DMS 273 treated with DMSO at 0.1 percent for 48 hours (cell line): ENCODE data around the gene WDR59.
"Not testable (repeated sequence)": the region's sequence is repeated elsewhere in the genome, so short reads cannot be mapped to it uniquely, and the experiment has no call there.

Source experiments
- DNase-seq: peaks from one replicate; lab custom pipeline; 2025; lab: John Stamatoyannopoulos, UW

The WDR59 gene, protein sequence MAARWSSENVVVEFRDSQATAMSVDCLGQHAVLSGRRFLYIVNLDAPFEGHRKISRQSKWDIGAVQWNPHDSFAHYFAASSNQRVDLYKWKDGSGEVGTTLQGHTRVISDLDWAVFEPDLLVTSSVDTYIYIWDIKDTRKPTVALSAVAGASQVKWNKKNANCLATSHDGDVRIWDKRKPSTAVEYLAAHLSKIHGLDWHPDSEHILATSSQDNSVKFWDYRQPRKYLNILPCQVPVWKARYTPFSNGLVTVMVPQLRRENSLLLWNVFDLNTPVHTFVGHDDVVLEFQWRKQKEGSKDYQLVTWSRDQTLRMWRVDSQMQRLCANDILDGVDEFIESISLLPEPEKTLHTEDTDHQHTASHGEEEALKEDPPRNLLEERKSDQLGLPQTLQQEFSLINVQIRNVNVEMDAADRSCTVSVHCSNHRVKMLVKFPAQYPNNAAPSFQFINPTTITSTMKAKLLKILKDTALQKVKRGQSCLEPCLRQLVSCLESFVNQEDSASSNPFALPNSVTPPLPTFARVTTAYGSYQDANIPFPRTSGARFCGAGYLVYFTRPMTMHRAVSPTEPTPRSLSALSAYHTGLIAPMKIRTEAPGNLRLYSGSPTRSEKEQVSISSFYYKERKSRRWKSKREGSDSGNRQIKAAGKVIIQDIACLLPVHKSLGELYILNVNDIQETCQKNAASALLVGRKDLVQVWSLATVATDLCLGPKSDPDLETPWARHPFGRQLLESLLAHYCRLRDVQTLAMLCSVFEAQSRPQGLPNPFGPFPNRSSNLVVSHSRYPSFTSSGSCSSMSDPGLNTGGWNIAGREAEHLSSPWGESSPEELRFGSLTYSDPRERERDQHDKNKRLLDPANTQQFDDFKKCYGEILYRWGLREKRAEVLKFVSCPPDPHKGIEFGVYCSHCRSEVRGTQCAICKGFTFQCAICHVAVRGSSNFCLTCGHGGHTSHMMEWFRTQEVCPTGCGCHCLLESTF

GRCh38 chr16:74984529-74985296, at the start of gene WDR59:
Gene WDR59, minus strand, starts transcription at chr16:74985123. Its CDS starts 106 bp downstream, at chr16:74985017.
- peak; percentile 98 for DNase-seq

DNA sequence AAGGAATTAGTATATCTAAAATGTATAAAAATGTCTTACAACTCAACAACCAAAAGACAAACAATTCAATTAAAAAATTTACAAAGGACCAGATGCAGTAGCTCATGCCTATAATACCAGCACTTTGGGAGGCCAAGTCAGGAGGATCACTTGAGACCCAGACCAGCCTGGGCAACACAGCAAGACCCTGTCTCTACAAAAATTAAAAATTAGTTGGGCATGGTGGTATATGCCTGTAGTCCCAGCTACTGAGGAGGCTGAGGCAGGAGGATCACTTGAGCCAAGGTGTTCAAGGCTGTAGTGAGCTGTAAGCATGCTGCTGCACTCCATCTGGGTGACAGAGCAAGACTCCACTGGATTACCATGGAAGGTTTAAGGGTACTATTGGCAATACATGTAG, 47.7 kb upstream of the WDR59 start:
- no peak for DNase-seq

GRCh38 chr16:75029854-75030253, 44.9 kb upstream of the WDR59 start:
- no peak for DNase-seq

- no peak for DNase-seq
Observed at GRCh38 chr16:75028544-75029135, 43.7 kb upstream of the WDR59 start.

DNA sequence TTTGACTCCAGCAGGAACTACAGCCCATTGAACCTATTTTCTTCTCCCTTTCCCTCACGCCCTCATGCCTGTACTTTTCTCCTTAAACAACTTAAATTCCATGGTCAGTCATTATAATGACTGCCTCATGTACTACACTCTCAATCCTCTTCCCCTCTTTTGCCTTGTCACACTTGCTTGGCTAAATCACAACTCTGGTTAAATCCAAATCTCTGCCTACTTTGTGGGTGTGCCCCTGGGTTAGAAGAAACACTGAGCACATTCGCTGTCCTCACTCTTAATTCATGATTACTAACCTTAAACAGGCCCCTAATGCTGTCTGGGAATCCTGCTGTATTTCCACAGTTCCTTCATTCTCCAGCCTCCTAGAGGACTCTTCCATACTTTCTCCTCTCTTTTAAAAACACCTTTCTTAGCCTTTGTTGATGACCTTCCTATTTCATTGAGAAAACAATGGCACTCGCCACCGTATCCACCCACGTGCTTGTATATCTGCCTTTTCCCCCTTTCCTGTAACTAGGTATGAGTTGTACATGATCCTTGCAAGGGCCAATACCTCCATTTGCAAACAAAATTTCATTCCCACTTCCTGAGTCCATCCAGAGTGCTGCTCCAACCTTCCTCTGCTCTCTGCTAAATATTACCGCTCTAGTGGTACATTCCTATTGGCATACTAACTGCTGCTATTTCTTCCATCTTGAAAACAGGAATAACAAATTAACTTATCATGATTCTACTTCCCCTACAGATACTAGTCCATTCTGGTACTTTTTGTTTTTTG, 42.8 kb upstream of the WDR59 start:
- no peak for DNase-seq

GRCh38 chr16:75026892-75027391, 42.0 kb upstream of the WDR59 start:
- DNase-seq, result no peak

- not testable (repeated sequence) for DNase-seq
Observed at GRCh38 chr16:75026239-75026891, 41.4 kb upstream of the WDR59 start.

DNA sequence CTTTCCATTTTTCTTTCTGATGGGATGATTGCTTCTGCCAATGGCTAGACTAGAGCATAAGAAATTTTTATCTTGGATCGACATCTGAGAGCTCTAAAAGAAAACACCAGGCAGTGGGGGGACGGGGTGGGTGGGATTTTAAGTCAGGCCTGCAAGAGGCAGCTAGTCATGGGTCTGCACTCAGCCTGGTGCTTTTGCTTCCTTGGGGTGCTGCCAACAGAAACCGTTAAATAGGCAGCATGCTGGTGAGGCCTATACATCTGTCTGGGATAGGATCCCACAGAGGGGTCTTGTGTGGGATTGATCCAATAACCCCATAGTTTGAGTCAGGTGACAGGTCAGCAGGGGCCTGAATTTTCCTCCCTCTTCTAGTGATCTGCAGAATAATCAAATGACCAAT, 40.8 kb upstream of the WDR59 start:
- DNase-seq, result peak; percentile 50

DNA sequence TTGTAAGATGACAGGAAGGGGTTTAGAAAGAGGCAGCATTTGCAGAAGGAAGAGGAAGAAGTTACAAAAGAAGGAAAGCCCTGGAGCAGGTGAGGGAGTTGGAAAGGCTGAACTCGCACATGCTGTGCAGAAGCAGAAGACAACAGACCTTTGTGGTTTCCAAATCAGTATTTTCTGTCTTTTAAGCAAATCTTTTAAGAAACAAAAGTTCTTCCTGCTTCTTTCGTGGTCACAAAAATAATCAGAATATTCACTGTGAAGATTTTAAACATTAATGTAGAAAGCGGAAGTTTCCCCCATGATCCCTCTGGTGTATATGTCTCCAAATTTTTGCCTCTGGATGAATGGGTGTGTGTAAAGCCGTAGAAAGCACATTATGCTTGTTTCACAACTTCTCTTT, 39.7 kb upstream of the WDR59 start:
- DNase-seq, result no peak

GRCh38 chr16:75024182-75024581, 39.3 kb upstream of the WDR59 start:
- DNase-seq, result no peak

GRCh38 chr16:75023009-75023408, 38.1 kb upstream of the WDR59 start:
- no peak for DNase-seq

GRCh38 chr16:75022567-75022966, 37.6 kb upstream of the WDR59 start:
- DNase-seq, result no peak

DNA sequence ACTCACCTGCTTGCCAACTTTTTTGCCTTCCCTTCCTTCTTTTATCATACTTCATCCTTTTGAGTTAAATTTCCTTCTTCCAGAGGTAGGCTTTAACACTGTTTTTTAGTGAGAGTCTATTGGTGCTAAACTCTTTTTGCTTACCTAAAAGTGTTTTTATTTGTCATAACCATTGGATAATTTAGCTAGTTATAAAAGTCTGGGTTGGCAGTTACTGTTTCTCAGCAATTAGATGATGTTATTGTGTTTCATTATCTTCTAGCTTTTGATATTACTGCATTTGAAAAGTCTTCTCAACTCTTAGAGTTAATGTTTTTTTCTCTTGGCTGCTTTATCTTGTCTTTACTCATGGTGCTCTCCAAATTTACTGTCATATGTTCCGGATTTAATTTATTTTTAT, 36.5 kb upstream of the WDR59 start:
- no peak for DNase-seq

DNA sequence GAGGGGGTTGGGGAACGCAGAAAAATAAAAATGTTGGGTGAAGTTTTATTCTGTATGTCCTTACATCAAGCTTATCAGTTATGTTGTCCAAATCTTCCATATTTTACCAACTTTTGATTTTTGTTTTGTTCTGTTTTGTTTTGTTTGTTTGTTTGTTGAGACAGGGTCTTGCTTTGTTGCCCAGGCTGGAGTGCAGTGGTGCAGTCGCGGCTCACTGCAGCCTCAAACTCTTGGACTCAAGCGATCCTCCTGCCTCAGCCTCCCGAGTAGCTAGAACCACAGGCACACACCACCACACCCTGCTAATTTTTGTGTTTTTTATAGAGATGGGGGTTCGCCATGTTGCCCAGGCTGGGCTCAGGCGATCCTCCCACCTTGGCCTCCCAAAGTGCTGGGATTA, 34.7 kb upstream of the WDR59 start:
- DNase-seq, result no peak

- DNase-seq, result no peak
Observed at GRCh38 chr16:75019007-75019406, 34.1 kb upstream of the WDR59 start.

GRCh38 chr16:75017670-75018525, 33.0 kb upstream of the WDR59 start:
- no peak for DNase-seq

GRCh38 chr16:75016451-75017081, 31.6 kb upstream of the WDR59 start:
- not testable (repeated sequence) for DNase-seq

GRCh38 chr16:75014318-75014717, 29.4 kb upstream of the WDR59 start:
- no peak for DNase-seq

GRCh38 chr16:75013123-75013522, 28.2 kb upstream of the WDR59 start:
- DNase-seq, result not testable (repeated sequence)
